ENCODE measurements around the gene TRIM8. TPM values are rescaled to one million over a fixed set of nuclear protein-coding genes. Genes with fewer than 3 reads are reported as not detected.

TRIM8 gene
- total RNA-seq, 1 donor from 2014 or later: 219 TPM

GRCh38 chr10:102657984-102658724, 13.9 kb downstream of the TRIM8 start:
- no peak for TF ChIP-seq CTCF (IDR thresholded peaks at IDR 0.05; ENCODE audit: unreplicated experiment)
- H3K9me3 Mint-ChIP-seq (ENCODE audit: unreplicated experiment): no peaks in the 10 kb centered on the region
- H3K4me3 Mint-ChIP-seq (ENCODE audit: unreplicated experiment): peak overlapping the region; percentile 40
- peak overlapping the region; percentile 17 for H3K27ac Mint-ChIP-seq (ENCODE audit: unreplicated experiment)
- peaks cover 34% of the 10 kb centered on the region for H3K36me3 Mint-ChIP-seq (ENCODE audit: low read depth, unreplicated experiment)
- H3K4me1 Mint-ChIP-seq (ENCODE audit: unreplicated experiment): peaks cover 29% of the 10 kb centered on the region
- no peak for DNase-seq (ENCODE audit: low spot score)
- peaks cover 28% of the 10 kb centered on the region for H3K27me3 Mint-ChIP-seq (ENCODE audit: unreplicated experiment)

GRCh38 chr10:102658802-102659201, 14.5 kb downstream of the TRIM8 start:
- Mint-ChIP-seq H3K9me3 (ENCODE audit: unreplicated experiment) (no peaks in the 10 kb centered on the region), H3K4me1 (ENCODE audit: unreplicated experiment) (peaks cover 24% of the 10 kb centered on the region), H3K27ac (ENCODE audit: unreplicated experiment) (no peak overlapping the region), H3K27me3 (ENCODE audit: unreplicated experiment) (peaks cover 26% of the 10 kb centered on the region), H3K4me3 (ENCODE audit: unreplicated experiment) (no peak overlapping the region), H3K36me3 (ENCODE audit: low read depth, unreplicated experiment) (peaks cover 27% of the 10 kb centered on the region)
- TF ChIP-seq CTCF (IDR thresholded peaks at IDR 0.05; ENCODE audit: unreplicated experiment): no peak
- DNase-seq (ENCODE audit: low spot score): no peak

GRCh38 chr10:102660888-102661657, 16.8 kb downstream of the TRIM8 start:
- Mint-ChIP-seq H3K4me1 (ENCODE audit: unreplicated experiment) (peaks cover 25% of the 10 kb centered on the region), H3K27me3 (ENCODE audit: unreplicated experiment) (peaks cover 29% of the 10 kb centered on the region), H3K27ac (ENCODE audit: unreplicated experiment) (no peak overlapping the region), H3K9me3 (ENCODE audit: unreplicated experiment) (no peaks in the 10 kb centered on the region), H3K4me3 (ENCODE audit: unreplicated experiment) (no peak overlapping the region), H3K36me3 (ENCODE audit: low read depth, unreplicated experiment) (peaks cover 11% of the 10 kb centered on the region)
- DNase-seq (ENCODE audit: low spot score): no peak
- TF ChIP-seq CTCF (IDR thresholded peaks at IDR 0.05; ENCODE audit: unreplicated experiment): no peak

GRCh38 chr10:102661658-102662028, 17.4 kb downstream of the TRIM8 start:
- Mint-ChIP-seq H3K27me3 (ENCODE audit: unreplicated experiment) (peaks cover 29% of the 10 kb centered on the region), H3K4me3 (ENCODE audit: unreplicated experiment) (no peak overlapping the region), H3K9me3 (ENCODE audit: unreplicated experiment) (no peaks in the 10 kb centered on the region), H3K36me3 (ENCODE audit: low read depth, unreplicated experiment) (peaks cover 11% of the 10 kb centered on the region), H3K4me1 (ENCODE audit: unreplicated experiment) (peaks cover 25% of the 10 kb centered on the region), H3K27ac (ENCODE audit: unreplicated experiment) (no peak overlapping the region)
- DNase-seq (ENCODE audit: low spot score): no peak
- no peak for TF ChIP-seq CTCF (IDR thresholded peaks at IDR 0.05; ENCODE audit: unreplicated experiment)

All from endothelial cell (in vitro differentiated cells).